CD8-positive, alpha-beta memory T cell (primary cell): ENCODE data around the gene SH3PXD2B. TPM values are rescaled to one million over a fixed set of nuclear protein-coding genes. Genes with fewer than 3 reads are reported as not detected.
"Not testable (repeated sequence)": the region's sequence is repeated elsewhere in the genome, so short reads cannot be mapped to it uniquely, and the experiment has no call there.

ENCODE experiments used
- CTCF ChIA-PET: fragments of 350-600 bp; sonication (Branson Sonifier 250); formaldehyde crosslinking; loops from one replicate; lab custom pipeline; 2021; ENCODE audit warnings: antibody characterized with exemption; lab: Charles Lee
- POLR2A ChIA-PET: fragments of 350-600 bp; sonication (Branson Sonifier 250); formaldehyde crosslinking; loops from one replicate; lab custom pipeline; 2021; ENCODE audit warnings: antibody characterized with exemption; lab: Charles Lee
- DNase-seq, 5 donors: peaks; one replicate each; pipeline versions ENCODE4 v3.0.0 to v3.0.0-alpha.2; 2020 to 2022; ENCODE audit warnings: mixed read lengths in 1 of 5
- H3K27ac ChIP-seq: one replicate; pipeline ENCODE4 v1.7.0; 2013; ENCODE audit warnings: low read depth, mild to moderate bottlenecking, low read length, moderate library complexity
- H3K27me3 ChIP-seq: 2 replicates; pipeline ENCODE4 v1.7.0; 2013; ENCODE audit warnings: low read length, mild to moderate bottlenecking; ENCODE audit not compliant: insufficient read depth, poor library complexity, severe bottlenecking
- H3K36me3 ChIP-seq: 2 replicates; pipeline ENCODE4 v1.7.0; 2013; ENCODE audit warnings: mild to moderate bottlenecking, low read length, moderate library complexity; ENCODE audit not compliant: insufficient read depth
- H3K4me1 ChIP-seq: 2 replicates; pipeline ENCODE4 v1.7.0; 2013; ENCODE audit warnings: mild to moderate bottlenecking, low read length, moderate library complexity; ENCODE audit not compliant: insufficient read depth
- H3K4me3 ChIP-seq: 2 replicates; pipeline ENCODE4 v1.7.0; 2013; ENCODE audit warnings: mild to moderate bottlenecking, low read length
- H3K9me3 ChIP-seq: 2 replicates; pipeline ENCODE4 v1.7.0; 2013; ENCODE audit warnings: mild to moderate bottlenecking, low read length
- H3K27ac Mint-ChIP-seq, 8 donors: one replicate each; pipeline ENCODE4 v1.8.0; 2020 to 2021; ENCODE audit warnings: mixed read lengths in 8 of 8, mild to moderate bottlenecking in 6 of 8, inconsistent platforms in 3 of 8, moderate library complexity in 3 of 8
- H3K27me3 Mint-ChIP-seq, 2 donors: one replicate each; pipeline ENCODE4 v1.8.0; 2020 to 2021; ENCODE audit warnings: mixed read lengths in 2 of 2, mild to moderate bottlenecking in 1 of 2, moderate library complexity in 1 of 2
- H3K36me3 Mint-ChIP-seq, 3 donors: one replicate each; pipeline ENCODE4 v1.8.0; 2020 to 2021; ENCODE audit warnings: mixed read lengths in 3 of 3, inconsistent platforms in 1 of 3, mild to moderate bottlenecking in 1 of 3
- H3K4me1 Mint-ChIP-seq, 3 donors: one replicate each; pipeline ENCODE4 v1.8.0; 2020 to 2021; ENCODE audit warnings: mixed read lengths in 3 of 3, inconsistent platforms in 1 of 3, mild to moderate bottlenecking in 1 of 3
- H3K4me3 Mint-ChIP-seq, 7 donors: one replicate each; pipeline ENCODE4 v1.8.0; 2020 to 2021; ENCODE audit warnings: mixed read lengths in 7 of 7, mild to moderate bottlenecking in 6 of 7, moderate library complexity in 4 of 7, inconsistent platforms in 2 of 7
- H3K9me3 Mint-ChIP-seq, 5 donors: one replicate each; pipeline ENCODE4 v1.8.0; 2020 to 2022; ENCODE audit warnings: mixed read lengths in 5 of 5, mild to moderate bottlenecking in 3 of 5, moderate library complexity in 2 of 5, inconsistent platforms in 1 of 5
- polyA plus RNA-seq: library from polyadenylated mRNA; unstranded; fragments of 300-500 nt; fragmentation: Illumina TruSeq; gene quantifications from one replicate; pipeline ENCODE4 v1.2.3, GENCODE V29; 2021
- total RNA-seq, 2 experiments: library from RNA; stranded (reverse); gene quantifications; one replicate each; pipeline ENCODE4 v1.2.3, GENCODE V29; 2021

The SH3PXD2B gene
- total and polyA plus RNA-seq, 3 experiments from 2014 or later: 0.09 to 0.15 TPM; not detected in 1

- H3K27me3 ChIP-seq, H3K27ac Mint-ChIP-seq, H3K4me3 ChIP-seq, H3K9me3 ChIP-seq, CTCF ChIA-PET, H3K4me3 Mint-ChIP-seq, H3K4me1 ChIP-seq, H3K27ac ChIP-seq, DNase-seq, H3K36me3 ChIP-seq, H3K4me1 Mint-ChIP-seq, H3K36me3 Mint-ChIP-seq, POLR2A ChIA-PET: not testable (repeated sequence)
- H3K27me3 Mint-ChIP-seq: peaks cover 7 to 27% of the 10 kb centered on the region in 2 donors
- peaks cover 12 to 22% (median 19%) of the 10 kb centered on the region in 5 donors for H3K9me3 Mint-ChIP-seq
Measured at GRCh38 chr5:172402031-172402430, 52.3 kb downstream of the SH3PXD2B start.

- H3K27me3 Mint-ChIP-seq: peaks cover 2 to 18% of the 10 kb centered on the region in 2 donors
- H3K4me1 Mint-ChIP-seq: peaks cover 0 to 4% (median 0%) of the 10 kb centered on the region in 3 donors
- H3K27me3 ChIP-seq: no peaks in the 10 kb centered on the region
- H3K27ac Mint-ChIP-seq: no peak overlapping the region
- peaks cover 19 to 35% (median 25%) of the 10 kb centered on the region in 5 donors for H3K9me3 Mint-ChIP-seq
- DNase-seq: no peak
- no peaks in the 10 kb centered on the region for H3K4me1 ChIP-seq
- no peaks in the 10 kb centered on the region for H3K36me3 ChIP-seq
- H3K9me3 ChIP-seq: no peaks in the 10 kb centered on the region
- ChIA-PET POLR2A (no interaction called here), CTCF (no interaction called here)
- no peak overlapping the region for H3K27ac ChIP-seq
- no peak overlapping the region for H3K4me3 ChIP-seq
- no peak overlapping the region for H3K4me3 Mint-ChIP-seq
- peaks cover 0 to 8% (median 0%) of the 10 kb centered on the region in 3 donors for H3K36me3 Mint-ChIP-seq
Measured at GRCh38 chr5:172399826-172400225, 54.5 kb downstream of the SH3PXD2B start.

- H3K36me3 Mint-ChIP-seq: peaks cover 0 to 9% (median 0%) of the 10 kb centered on the region in 3 donors
- no peak overlapping the region for H3K27ac Mint-ChIP-seq
- no peak for DNase-seq
- Histone ChIP-seq H3K4me1 (no peaks in the 10 kb centered on the region), H3K27ac (no peak overlapping the region), H3K27me3 (no peaks in the 10 kb centered on the region), H3K4me3 (no peak overlapping the region), H3K36me3 (no peaks in the 10 kb centered on the region), H3K9me3 (no peaks in the 10 kb centered on the region)
- H3K9me3 Mint-ChIP-seq: peaks cover 19 to 38% (median 25%) of the 10 kb centered on the region in 5 donors
- H3K4me1 Mint-ChIP-seq: peaks cover 0 to 4% (median 0%) of the 10 kb centered on the region in 3 donors
- no peak overlapping the region for H3K4me3 Mint-ChIP-seq
- CTCF ChIA-PET: no interaction called here
- POLR2A ChIA-PET: no interaction called here
- peaks cover 2 to 18% of the 10 kb centered on the region in 2 donors for H3K27me3 Mint-ChIP-seq
Measured at GRCh38 chr5:172399336-172399735, 55.0 kb downstream of the SH3PXD2B start.

- POLR2A ChIA-PET, H3K36me3 ChIP-seq, H3K27me3 ChIP-seq, H3K4me3 ChIP-seq, H3K27ac Mint-ChIP-seq, H3K27ac ChIP-seq, H3K4me3 Mint-ChIP-seq, CTCF ChIA-PET, H3K9me3 ChIP-seq, DNase-seq, H3K4me1 Mint-ChIP-seq, H3K4me1 ChIP-seq: not testable (repeated sequence)
- H3K9me3 Mint-ChIP-seq: peaks cover 19 to 41% (median 27%) of the 10 kb centered on the region in 5 donors
- peaks cover 0 to 11% (median 0%) of the 10 kb centered on the region in 3 donors for H3K36me3 Mint-ChIP-seq
- H3K27me3 Mint-ChIP-seq: peaks cover 2 to 22% of the 10 kb centered on the region in 2 donors
Measured at GRCh38 chr5:172398645-172399044, 55.7 kb downstream of the SH3PXD2B start.

- H3K9me3 ChIP-seq, H3K27me3 ChIP-seq, POLR2A ChIA-PET, H3K4me3 ChIP-seq, H3K27ac ChIP-seq, H3K27ac Mint-ChIP-seq, H3K4me1 ChIP-seq, DNase-seq, H3K4me1 Mint-ChIP-seq, H3K4me3 Mint-ChIP-seq, H3K36me3 ChIP-seq, CTCF ChIA-PET: not testable (repeated sequence)
- Mint-ChIP-seq H3K27me3 (peaks cover 10 to 28% of the 10 kb centered on the region in 2 donors), H3K9me3 (peaks cover 14 to 41% (median 27%) of the 10 kb centered on the region in 5 donors), H3K36me3 (peaks cover 0 to 11% (median 0%) of the 10 kb centered on the region in 3 donors)
Measured at GRCh38 chr5:172396994-172397393, 57.3 kb downstream of the SH3PXD2B start.

- Mint-ChIP-seq H3K36me3 (peaks cover 0 to 11% (median 0%) of the 10 kb centered on the region in 3 donors), H3K27ac (no peak overlapping the region)
- CTCF ChIA-PET: no interaction called here
Measured at GRCh38 chr5:172396220-172396619, 58.1 kb downstream of the SH3PXD2B start.

GRCh38 chr5:172395483-172395882 is 58.8 kb downstream of the SH3PXD2B start:
- H3K4me1 Mint-ChIP-seq: peaks cover 0 to 4% (median 0%) of the 10 kb centered on the region in 3 donors
- peaks cover 0 to 11% (median 0%) of the 10 kb centered on the region in 3 donors for H3K36me3 Mint-ChIP-seq
- H3K27me3 Mint-ChIP-seq: peaks cover 21 to 28% of the 10 kb centered on the region in 2 donors
- no peaks in the 10 kb centered on the region for H3K36me3 ChIP-seq
- no peak overlapping the region for H3K27ac Mint-ChIP-seq
- peaks cover 13 to 41% (median 26%) of the 10 kb centered on the region in 5 donors for H3K9me3 Mint-ChIP-seq
- H3K4me3 ChIP-seq: no peak overlapping the region
- H3K27ac ChIP-seq: no peak overlapping the region
- ChIA-PET POLR2A (no interaction called here), CTCF (no interaction called here)
- DNase-seq: no peak
- H3K4me1 ChIP-seq: no peaks in the 10 kb centered on the region
- H3K9me3 ChIP-seq: no peaks in the 10 kb centered on the region
- H3K27me3 ChIP-seq: no peaks in the 10 kb centered on the region
- no peak overlapping the region for H3K4me3 Mint-ChIP-seq

More at GRCh38 chr5:172396220-172396619, 58.1 kb downstream of the SH3PXD2B start:
- Histone ChIP-seq H3K9me3 (no peaks in the 10 kb centered on the region), H3K27ac (no peak overlapping the region), H3K36me3 (no peaks in the 10 kb centered on the region), H3K27me3 (no peaks in the 10 kb centered on the region), H3K4me1 (no peaks in the 10 kb centered on the region), H3K4me3 (no peak overlapping the region)
- Mint-ChIP-seq H3K9me3 (peaks cover 13 to 41% (median 26%) of the 10 kb centered on the region in 5 donors), H3K4me3 (no peak overlapping the region), H3K27me3 (peaks cover 17 to 29% of the 10 kb centered on the region in 2 donors), H3K4me1 (peaks cover 0 to 4% (median 0%) of the 10 kb centered on the region in 3 donors)
- POLR2A ChIA-PET: no interaction called here
- no peak for DNase-seq

- peaks cover 0 to 6% (median 0%) of the 10 kb centered on the region in 5 donors for H3K9me3 Mint-ChIP-seq
- peaks cover 19 to 31% of the 10 kb centered on the region in 2 donors for H3K27me3 Mint-ChIP-seq
- CTCF ChIA-PET: no interaction called here
- no peaks in the 10 kb centered on the region for H3K36me3 ChIP-seq
- peaks cover 0 to 3% (median 0%) of the 10 kb centered on the region in 3 donors for H3K36me3 Mint-ChIP-seq
- no peak for DNase-seq
- no peak overlapping the region for H3K27ac ChIP-seq
- no peak overlapping the region for H3K27ac Mint-ChIP-seq
- H3K27me3 ChIP-seq: no peaks in the 10 kb centered on the region
- H3K9me3 ChIP-seq: no peaks in the 10 kb centered on the region
- POLR2A ChIA-PET: no interaction called here
- no peaks in the 10 kb centered on the region for H3K4me1 Mint-ChIP-seq
- H3K4me1 ChIP-seq: no peaks in the 10 kb centered on the region
- H3K4me3 Mint-ChIP-seq: no peak overlapping the region
- H3K4me3 ChIP-seq: no peak overlapping the region
Measured at GRCh38 chr5:172389578-172390112, 64.7 kb downstream of the SH3PXD2B start.
